Skeletal muscle satellite cell (primary cell): ENCODE data around the gene ITPKB.
A peak's percentile ranks its signal among the peaks of the same experiment; 100 is the strongest.

ENCODE experiments used
- H3K27me3 ChIP-seq: 2 replicates; pipeline ENCODE4 v1.7.0; 2013; ENCODE audit warnings: low read length; ENCODE audit not compliant: control insufficient read depth, insufficient read depth
- H3K36me3 ChIP-seq: 2 replicates; pipeline ENCODE4 v1.7.0; 2013; ENCODE audit warnings: mild to moderate bottlenecking, control low read depth, low read length; ENCODE audit not compliant: insufficient read depth
- H3K4me1 ChIP-seq: 2 replicates; pipeline ENCODE4 v1.7.0; 2013; ENCODE audit warnings: low read length; ENCODE audit not compliant: control insufficient read depth, insufficient read depth
- H3K4me2 ChIP-seq: 2 replicates; pipeline ENCODE4 v1.7.0; 2013; ENCODE audit warnings: mild to moderate bottlenecking, low read length
- H3K4me3 ChIP-seq: 2 replicates; pipeline ENCODE4 v1.7.0; 2013; ENCODE audit warnings: low read length
- H3K9ac ChIP-seq: 2 replicates; pipeline ENCODE4 v1.7.0; 2013; ENCODE audit warnings: mild to moderate bottlenecking, low read depth, low read length, moderate library complexity
- H3K9me3 ChIP-seq: replicated peaks from 2 replicates; pipeline ENCODE4 v1.7.0; 2013; ENCODE audit warnings: mild to moderate bottlenecking, control low read depth, low read length

Gene ITPKB

DNA sequence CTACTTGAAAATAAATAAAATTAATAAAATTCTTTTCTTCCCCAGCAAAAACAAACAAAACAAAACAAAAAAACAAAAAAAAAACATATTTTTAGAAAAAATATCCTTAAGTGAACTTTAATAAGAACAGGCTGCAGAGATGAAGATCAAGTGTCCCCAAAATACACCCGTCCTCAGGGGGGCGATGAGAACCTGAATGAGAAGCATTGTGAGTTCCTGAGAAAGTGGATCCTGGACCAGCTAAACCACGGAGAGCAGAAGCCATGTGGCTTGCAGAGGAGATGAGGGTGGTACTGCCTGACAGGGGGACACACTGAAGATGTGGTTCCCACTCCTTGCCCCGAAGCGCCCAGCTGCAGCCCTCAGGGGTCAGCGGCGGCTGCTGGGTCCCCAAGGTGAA, 89.3 kb downstream of the ITPKB start:
- H3K36me3 ChIP-seq, result no peaks in the 10 kb centered on the region
- H3K4me3 ChIP-seq, result no peak overlapping the region
- no peaks in the 10 kb centered on the region for H3K27me3 ChIP-seq
- no peaks in the 10 kb centered on the region for H3K9me3 ChIP-seq
- H3K4me2 ChIP-seq, result no peak overlapping the region
- peaks cover 8% of the 10 kb centered on the region for H3K4me1 ChIP-seq
- H3K9ac ChIP-seq, result no peak overlapping the region

DNA sequence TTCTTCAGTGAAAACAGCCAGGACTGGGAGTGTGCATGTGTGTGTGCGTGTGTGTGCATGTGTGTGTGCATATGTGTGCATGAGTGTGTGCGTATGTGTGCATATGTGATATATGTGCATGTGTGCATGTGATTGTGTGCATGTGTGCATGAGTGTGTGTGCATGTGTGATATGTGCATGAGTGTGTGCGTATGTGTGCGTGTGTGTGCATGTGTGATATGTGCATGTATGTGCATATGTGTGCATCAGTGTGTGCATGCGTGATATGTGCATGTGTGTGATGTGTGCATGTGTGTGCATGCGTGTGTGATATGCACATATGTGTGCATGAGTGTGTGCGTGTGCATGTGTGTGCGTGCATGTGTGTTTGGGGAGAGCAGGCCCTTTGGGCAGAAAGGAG, 89.8 kb downstream of the ITPKB start:
- no peaks in the 10 kb centered on the region for H3K27me3 ChIP-seq
- H3K4me1 ChIP-seq, result peaks cover 6% of the 10 kb centered on the region
- H3K9ac ChIP-seq, result no peak overlapping the region
- no peak overlapping the region for H3K4me2 ChIP-seq
- H3K4me3 ChIP-seq, result no peak overlapping the region
- H3K36me3 ChIP-seq, result no peaks in the 10 kb centered on the region
- no peaks in the 10 kb centered on the region for H3K9me3 ChIP-seq

DNA sequence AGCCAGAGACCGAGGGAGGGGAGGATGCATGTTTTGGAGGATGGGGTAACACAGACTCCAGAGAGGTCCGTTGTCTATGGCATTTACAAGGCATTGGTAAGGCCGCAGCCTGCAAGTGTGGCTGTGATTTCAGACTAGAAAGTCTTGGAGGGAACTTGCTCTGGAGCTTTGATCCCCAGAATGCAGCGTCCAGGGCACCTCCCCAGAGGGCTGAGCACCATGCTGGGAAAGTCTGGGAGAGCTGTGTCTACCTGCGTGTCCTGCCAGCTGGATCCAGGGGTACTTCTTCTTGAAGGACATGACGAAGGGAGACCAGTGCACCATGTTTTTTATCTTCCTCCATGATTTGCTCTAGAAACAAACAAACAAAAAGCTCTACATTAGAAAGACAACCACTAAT, 90.7 kb downstream of the ITPKB start:
- Histone ChIP-seq H3K27me3 (no peaks in the 10 kb centered on the region), H3K36me3 (no peaks in the 10 kb centered on the region), H3K4me2 (no peak overlapping the region), H3K9me3 (no peaks in the 10 kb centered on the region), H3K4me1 (peaks cover 6% of the 10 kb centered on the region), H3K4me3 (no peak overlapping the region), H3K9ac (no peak overlapping the region)

DNA sequence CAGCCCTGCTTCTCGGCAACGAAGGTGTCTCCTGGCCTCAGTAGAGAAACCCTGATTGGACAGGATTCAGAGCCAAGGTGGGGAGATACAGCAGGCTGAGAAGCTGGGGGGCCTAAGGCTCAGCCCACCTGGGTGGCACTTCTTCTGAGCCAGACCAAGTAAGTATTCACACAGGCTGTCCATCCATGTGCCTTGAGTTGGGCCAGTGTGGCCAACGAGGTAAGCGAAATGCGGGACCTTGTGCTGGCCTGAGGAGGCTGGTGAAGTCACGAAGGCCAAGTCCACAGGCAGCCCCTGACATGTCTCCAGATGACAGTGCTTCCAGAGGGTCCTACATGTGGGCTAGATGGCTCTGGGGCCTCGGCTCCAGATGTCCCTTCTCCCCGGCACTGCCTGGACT, 91.4 kb downstream of the ITPKB start:
- no peaks in the 10 kb centered on the region for H3K27me3 ChIP-seq
- H3K9me3 ChIP-seq, result no peaks in the 10 kb centered on the region
- H3K4me3 ChIP-seq, result no peak overlapping the region
- no peak overlapping the region for H3K4me2 ChIP-seq
- H3K4me1 ChIP-seq, result peaks cover 13% of the 10 kb centered on the region
- no peaks in the 10 kb centered on the region for H3K36me3 ChIP-seq
- H3K9ac ChIP-seq, result no peak overlapping the region

DNA sequence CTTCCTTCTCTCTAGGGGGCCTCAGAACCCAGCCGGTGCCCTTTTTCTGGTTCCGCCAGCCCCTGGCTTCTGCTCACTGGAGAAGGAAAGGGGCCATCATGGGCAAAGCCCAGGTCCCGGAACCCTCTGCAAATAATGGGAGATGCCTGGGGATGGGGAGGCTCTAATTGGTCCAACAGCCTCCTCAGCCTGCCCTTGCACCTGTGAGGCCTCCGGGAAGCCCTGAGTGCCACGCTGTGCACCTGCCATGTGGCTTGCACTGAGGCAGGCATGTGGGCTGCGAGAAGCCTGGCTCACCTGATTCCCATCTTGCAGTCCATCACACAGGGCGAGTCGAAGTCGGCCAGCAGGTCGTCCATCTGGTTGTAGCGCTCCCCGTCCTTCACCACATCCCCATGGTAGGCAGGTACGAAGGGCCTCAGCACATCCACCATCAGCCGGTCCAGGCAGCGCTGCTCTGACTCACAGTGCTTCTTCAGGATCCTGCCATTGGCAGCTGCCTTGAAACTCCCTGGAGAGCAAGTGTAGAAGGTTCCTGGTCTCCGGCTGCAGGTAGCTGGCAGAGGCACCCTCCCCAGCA, 92.1 kb downstream of the ITPKB start:
- H3K27me3 ChIP-seq, result no peaks in the 10 kb centered on the region
- no peak overlapping the region for H3K4me3 ChIP-seq
- H3K36me3 ChIP-seq, result no peaks in the 10 kb centered on the region
- no peak overlapping the region for H3K9ac ChIP-seq
- no peak overlapping the region for H3K4me2 ChIP-seq
- H3K4me1 ChIP-seq, result peaks cover 14% of the 10 kb centered on the region
- H3K9me3 ChIP-seq, result no peaks in the 10 kb centered on the region

DNA sequence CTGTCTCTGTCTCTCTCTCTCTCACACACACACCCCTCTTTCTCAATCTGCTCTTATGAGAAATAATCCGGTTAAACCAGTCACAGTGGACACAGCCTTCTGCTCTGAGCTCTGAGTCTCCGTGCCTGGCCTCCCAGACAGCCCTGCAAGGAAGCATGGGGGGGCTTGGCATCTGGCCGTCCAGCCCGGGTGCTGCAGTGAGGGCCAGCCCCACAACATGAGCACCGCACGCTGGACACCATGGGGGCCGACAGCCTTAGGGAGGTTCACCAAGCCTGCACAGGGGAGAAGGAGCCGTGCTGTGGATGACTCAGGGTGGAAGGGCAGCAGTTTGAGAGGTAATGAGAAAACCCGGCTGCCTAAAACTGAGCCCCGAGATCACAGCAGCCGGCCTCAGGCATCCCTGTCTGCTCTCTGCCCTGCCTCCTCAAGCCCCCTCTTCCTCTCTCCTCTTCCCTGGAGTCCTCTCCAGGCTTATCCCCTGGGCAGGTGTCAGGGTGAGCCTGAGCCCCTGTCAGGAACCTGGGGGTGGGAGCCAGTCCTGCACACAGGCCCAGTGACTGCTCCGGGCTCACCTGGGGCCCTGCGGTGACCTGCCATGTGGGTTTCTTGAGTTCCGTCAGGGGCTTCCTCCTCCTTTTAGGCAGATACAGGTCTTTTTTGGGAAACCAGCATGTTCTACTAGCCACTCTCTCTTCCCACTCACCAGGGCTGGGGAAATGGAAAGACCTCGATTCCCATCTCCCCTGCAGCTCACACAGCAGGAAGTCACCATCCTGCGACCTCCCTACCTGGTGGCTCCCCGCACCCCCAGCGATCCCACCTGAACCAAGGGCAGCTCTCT, 92.8 kb downstream of the ITPKB start:
- Histone ChIP-seq H3K4me1 (peaks cover 14% of the 10 kb centered on the region), H3K27me3 (peaks cover 4% of the 10 kb centered on the region), H3K4me2 (no peak overlapping the region), H3K36me3 (no peaks in the 10 kb centered on the region), H3K4me3 (no peak overlapping the region), H3K9ac (no peak overlapping the region), H3K9me3 (no peaks in the 10 kb centered on the region)

DNA sequence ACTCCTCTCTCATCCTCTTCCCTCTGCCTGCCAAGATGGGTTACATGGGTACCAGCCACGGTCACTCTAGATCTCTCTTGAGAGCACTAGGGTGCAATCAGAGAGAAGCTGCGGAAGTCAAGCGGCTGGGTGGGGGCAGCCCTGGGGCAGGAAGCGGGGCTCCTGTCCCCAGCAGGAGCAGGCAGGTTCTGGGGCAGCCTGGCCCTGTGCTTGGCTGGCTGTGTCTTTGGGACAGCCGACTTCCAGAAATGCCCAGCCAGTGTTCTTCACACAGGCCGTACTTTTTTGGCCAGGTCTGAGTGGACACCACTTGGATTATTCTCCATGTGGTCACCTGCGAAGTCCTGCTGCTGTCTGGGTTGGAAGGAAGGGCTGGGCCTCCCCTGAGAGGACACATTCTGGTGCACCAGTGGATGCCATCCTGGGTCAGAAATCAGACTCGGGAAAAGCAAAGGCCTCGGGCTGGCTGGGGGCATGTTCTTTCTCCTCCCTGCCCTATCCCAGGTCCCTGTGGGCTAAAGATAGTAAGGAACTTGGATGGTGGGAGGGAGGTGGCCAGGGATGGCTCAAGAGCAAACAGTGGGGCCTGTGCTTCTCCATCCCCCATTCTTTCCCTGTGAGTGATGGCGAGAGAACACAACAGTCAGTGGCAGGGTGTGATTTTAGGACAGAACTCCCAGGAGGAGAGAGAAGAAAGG, 93.7 kb downstream of the ITPKB start:
- Histone ChIP-seq H3K4me1 (peaks cover 14% of the 10 kb centered on the region), H3K36me3 (no peaks in the 10 kb centered on the region), H3K4me3 (no peak overlapping the region), H3K4me2 (no peak overlapping the region), H3K9ac (no peak overlapping the region), H3K27me3 (peaks cover 4% of the 10 kb centered on the region), H3K9me3 (no peaks in the 10 kb centered on the region)

DNA sequence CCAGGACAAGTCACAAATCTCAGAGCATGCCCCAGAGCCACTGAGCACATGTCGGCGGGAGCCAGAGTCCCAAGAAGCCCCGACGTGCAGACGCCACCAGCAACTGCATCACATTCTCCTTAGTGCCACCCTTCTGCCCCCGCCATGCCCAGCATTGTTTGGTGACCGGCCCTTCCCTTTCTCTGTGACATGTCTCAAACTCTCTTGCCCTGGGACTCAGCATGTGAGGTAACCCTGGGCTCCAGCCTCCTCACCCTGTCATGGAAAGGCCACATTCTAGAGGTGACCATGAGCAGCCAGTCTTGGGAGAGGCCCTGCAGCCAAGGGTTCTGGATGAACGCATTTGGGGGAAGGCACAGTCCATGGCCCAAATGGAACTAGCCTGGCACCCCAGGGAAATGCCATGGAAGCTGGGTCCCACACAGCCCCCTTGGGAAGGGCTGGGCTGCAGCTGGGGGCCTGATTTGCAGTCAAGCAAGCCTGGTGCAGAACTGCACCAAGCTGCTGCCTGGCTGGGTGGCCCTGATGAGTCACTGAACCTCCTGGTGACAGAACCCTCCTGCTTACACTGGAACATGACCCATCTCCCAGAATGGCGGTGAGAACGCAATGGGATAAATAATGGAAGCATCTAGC, 94.4 kb downstream of the ITPKB start:
- Histone ChIP-seq H3K9ac (no peak overlapping the region), H3K4me3 (no peak overlapping the region), H3K36me3 (no peaks in the 10 kb centered on the region), H3K27me3 (peaks cover 4% of the 10 kb centered on the region), H3K4me1 (peaks cover 14% of the 10 kb centered on the region), H3K9me3 (no peaks in the 10 kb centered on the region), H3K4me2 (no peak overlapping the region)

DNA sequence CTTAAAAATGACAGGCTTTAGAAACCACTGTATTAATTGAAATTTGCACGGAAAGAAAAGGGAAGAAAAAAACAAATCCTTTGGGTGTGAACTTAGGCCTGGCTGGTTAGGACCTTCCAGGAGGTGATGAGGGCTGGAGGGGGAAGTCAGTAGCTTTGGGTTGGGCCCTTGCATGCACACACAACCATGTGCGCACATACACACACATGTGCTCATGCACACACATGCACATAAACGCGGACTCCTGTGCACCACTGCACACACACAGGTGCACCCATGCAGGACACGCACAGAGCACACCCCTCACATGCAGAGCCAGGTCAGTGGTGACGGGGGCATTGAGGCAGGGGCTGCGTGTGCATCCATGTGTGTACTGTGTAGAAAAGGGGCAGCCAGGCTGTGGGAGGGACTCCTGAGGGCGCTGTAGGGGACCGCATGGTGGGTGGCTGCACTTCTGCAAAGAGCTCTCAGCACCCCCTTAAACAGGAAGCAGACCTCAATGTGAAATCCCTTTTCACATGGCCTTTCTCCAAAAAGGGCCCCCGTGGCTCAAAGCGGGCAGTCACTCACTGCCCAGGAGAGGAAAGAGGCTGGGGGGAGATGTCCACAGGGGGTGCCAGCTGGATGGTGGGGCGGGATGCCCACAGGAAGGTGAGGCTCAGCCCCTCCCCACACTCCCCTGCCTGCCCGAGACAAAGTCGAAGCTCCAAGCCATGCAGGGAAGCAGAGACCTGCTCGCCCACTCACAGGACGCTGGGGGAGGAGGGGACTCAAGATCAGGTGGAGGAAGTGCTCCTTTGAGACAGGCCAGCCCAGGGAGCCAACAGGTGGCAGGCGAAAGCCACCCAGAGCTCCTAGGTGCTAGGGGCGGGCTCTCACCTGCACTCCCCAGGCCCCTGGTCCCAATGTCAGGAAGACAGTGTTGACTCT, 95.2 kb downstream of the ITPKB start:
- Histone ChIP-seq H3K9me3 (no peaks in the 10 kb centered on the region), H3K4me3 (no peak overlapping the region), H3K4me2 (peak overlapping the region; percentile 65), H3K27me3 (peaks cover 4% of the 10 kb centered on the region), H3K36me3 (no peaks in the 10 kb centered on the region), H3K4me1 (peaks cover 14% of the 10 kb centered on the region), H3K9ac (no peak overlapping the region)

DNA sequence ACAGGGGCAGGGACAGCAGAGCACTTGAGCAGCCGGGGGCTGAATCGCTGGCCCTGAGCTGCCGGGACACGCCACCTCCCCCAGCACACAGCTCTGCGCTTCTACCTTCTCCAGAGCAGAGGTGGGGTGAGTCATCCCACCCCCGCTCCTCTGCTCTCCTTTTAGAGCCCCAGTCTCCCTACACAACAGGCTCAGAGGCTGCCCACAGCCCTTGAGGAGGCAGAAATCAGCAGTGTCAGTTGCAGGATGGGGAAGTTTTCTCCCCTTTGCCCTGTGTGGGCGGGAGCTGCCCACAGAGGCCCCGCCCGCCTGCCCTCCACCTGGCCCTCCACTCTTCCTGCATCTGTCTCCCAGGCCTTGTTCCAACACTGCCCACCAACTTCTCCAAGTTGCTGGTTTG, 95.9 kb downstream of the ITPKB start:
- peaks cover 14% of the 10 kb centered on the region for H3K4me1 ChIP-seq
- peaks cover 4% of the 10 kb centered on the region for H3K27me3 ChIP-seq
- H3K36me3 ChIP-seq, result no peaks in the 10 kb centered on the region
- H3K4me2 ChIP-seq, result peak overlapping the region; percentile 65
- peak overlapping the region; percentile 14 for H3K4me3 ChIP-seq
- H3K9me3 ChIP-seq, result no peaks in the 10 kb centered on the region
- no peak overlapping the region for H3K9ac ChIP-seq
